B cell (primary cell): ENCODE results near the gene KLHL6. TPM values are rescaled to one million over a fixed set of nuclear protein-coding genes. Genes with fewer than 3 reads are reported as not detected.

Experiments
- ATAC-seq: fragments of 200-7000 bp; cut with Tn5 transposase; one replicate; pipeline ENCODE4 v1.10.0; 2021; ENCODE audit warnings: low read depth, mild to moderate bottlenecking, moderate number of reproducible peaks, moderate library complexity
- CTCF ChIA-PET: fragments of 350-600 bp; sonication (Branson Sonifier 250); formaldehyde crosslinking; loops from one replicate; lab custom pipeline; 2021; ENCODE audit warnings: antibody characterized with exemption, inconsistent platforms; lab: Charles Lee
- POLR2A ChIA-PET: fragments of 350-600 bp; sonication (Branson Sonifier 250); formaldehyde crosslinking; loops from one replicate; lab custom pipeline; 2021; ENCODE audit warnings: antibody characterized with exemption; lab: Charles Lee
- DNase-seq: peaks from one replicate; pipeline ENCODE4 v3.0.0; 2013
- H2AFZ ChIP-seq: 2 replicates; pipeline ENCODE4 v1.6.1; 2012; ENCODE audit warnings: mild to moderate bottlenecking, low read depth, low read length; ENCODE audit not compliant: insufficient read depth, poor library complexity, severe bottlenecking
- H3K27ac ChIP-seq, 2 donors: 1 replicate in 1 of 2; 2 replicates in 1 of 2; pipeline ENCODE4 v1.5.1; 2012 to 2013; ENCODE audit warnings: low read length in 2 of 2, mild to moderate bottlenecking in 2 of 2, moderate library complexity in 1 of 2
- H3K27me3 ChIP-seq, 4 experiments: fragments of 200-600 bp in 1 of 4; sonication (generic) in 1 of 4; replicated peaks in 1 of 4; 1 replicate in 2 of 4; 2 replicates in 2 of 4; pipeline versions ENCODE4 v1.6.1 to v1.7.0; 2013 to 2016; ENCODE audit warnings: low read length in 3 of 4, mild to moderate bottlenecking in 2 of 4, mixed read lengths in 1 of 4, moderate library complexity in 1 of 4; ENCODE audit not compliant: insufficient read depth in 4 of 4, control insufficient read depth in 3 of 4; ENCODE audit errors: control extremely low read depth in 1 of 4
- H3K36me3 ChIP-seq, 2 experiments: replicated peaks in 1 of 2; 1 replicate in 1 of 2; 2 replicates in 1 of 2; pipeline versions ENCODE4 v1.6.1 to v1.7.1; 2013; ENCODE audit warnings: low read length in 1 of 2; ENCODE audit not compliant: insufficient read depth in 2 of 2, control insufficient read depth in 1 of 2; ENCODE audit errors: control extremely low read depth in 1 of 2, extremely low read depth in 1 of 2
- H3K4me1 ChIP-seq, 2 donors: fragments of 200-600 bp in 1 of 2; sonication (generic) in 1 of 2; 1 replicate in 1 of 2; 2 replicates in 1 of 2; pipeline versions ENCODE4 v1.5.1 to v1.6.1; 2013 to 2017; ENCODE audit warnings: low read length in 2 of 2; ENCODE audit not compliant: control insufficient read depth in 2 of 2, insufficient read depth in 2 of 2
- H3K4me2 ChIP-seq: replicated peaks from 2 replicates; pipeline ENCODE3; 2012; ENCODE audit warnings: mild to moderate bottlenecking, low read depth, low read length; ENCODE audit not compliant: poor library complexity, severe bottlenecking
- H3K4me3 ChIP-seq, 5 experiments: fragments of 200-600 bp in 1 of 5; sonication (generic) in 1 of 5; 1 replicate in 3 of 5; 2 replicates in 2 of 5; pipeline versions ENCODE4 v1.5.1 to v1.7.0; 2011 to 2016; ENCODE audit warnings: low read length in 4 of 5, mild to moderate bottlenecking in 4 of 5, low read depth in 2 of 5, control low read depth in 1 of 5, moderate library complexity in 1 of 5; ENCODE audit not compliant: insufficient read depth in 1 of 5; ENCODE audit errors: control extremely low read depth in 1 of 5, extremely low read depth in 1 of 5
- H3K79me2 ChIP-seq: fragments of 200-600 bp; sonication (generic); one replicate; pipeline ENCODE4 v1.6.0; 2016; ENCODE audit warnings: low read length; ENCODE audit not compliant: control insufficient read depth, insufficient read depth
- H3K9ac ChIP-seq: fragments of 200-600 bp; sonication (generic); 2 replicates; pipeline ENCODE4 v1.6.1; 2017; ENCODE audit warnings: mild to moderate bottlenecking, low read length, moderate library complexity
- H3K9me3 ChIP-seq, 3 donors: one replicate each; pipeline versions ENCODE4 v1.6.1 to v1.7.1; 2013; ENCODE audit warnings: low read length in 2 of 3; ENCODE audit not compliant: control insufficient read depth in 2 of 3, insufficient read depth in 1 of 3; ENCODE audit errors: control extremely low read depth in 1 of 3
- H4K20me1 ChIP-seq: 2 replicates; pipeline ENCODE4 v1.6.0; 2012; ENCODE audit warnings: mild to moderate bottlenecking, low read length; ENCODE audit not compliant: insufficient read depth, control insufficient read depth, poor library complexity, severe bottlenecking
- H3K27ac Mint-ChIP-seq: one replicate; pipeline ENCODE4 v1.8.0; 2021; ENCODE audit warnings: mixed read lengths
- H3K27me3 Mint-ChIP-seq: one replicate; pipeline ENCODE4 v1.8.0; 2021; ENCODE audit warnings: mixed read lengths
- H3K4me1 Mint-ChIP-seq: one replicate; pipeline ENCODE4 v1.8.0; 2021; ENCODE audit warnings: mixed read lengths
- H3K4me3 Mint-ChIP-seq: one replicate; pipeline ENCODE4 v1.8.0; 2021; ENCODE audit warnings: mixed read lengths
- H3K9me3 Mint-ChIP-seq: one replicate; pipeline ENCODE4 v1.8.0; 2022; ENCODE audit warnings: mixed read lengths; ENCODE audit not compliant: insufficient read depth
- CTCF ChIP-seq: fragments of 200-600 bp; IDR thresholded peaks from one replicate; pipeline ENCODE4 v1.8.0; 2022; ENCODE audit warnings: antibody characterized with exemption, mild to moderate bottlenecking
- EZH2 ChIP-seq: IDR thresholded peaks from 2 replicates; pipeline ENCODE4 v1.6.1; 2012; ENCODE audit warnings: borderline replicate concordance, low read depth, mild to moderate bottlenecking, moderate library complexity, low read length; ENCODE audit not compliant: insufficient read depth, poor library complexity, severe bottlenecking
- WGBS: methylation state at CpG from one replicate; pipeline ENCODE4 v1.1.5; 2013; ENCODE audit warnings: missing lambda C conversion rate; ENCODE audit not compliant: insufficient coverage; 5-methylcytosine and 5-hydroxymethylcytosine counted together
- intact Hi-C: fragments of 100-400 bp; cut with micrococcal nuclease; formaldehyde crosslinking; loops from one replicate; pipeline ENCODE4 v1.10.0; 2022
- polyA plus RNA-seq: library from polyadenylated mRNA; depleted of rRNA; stranded (reverse); fragments of >200 nt; gene quantifications from 2 replicates; pipeline ENCODE4 v1.2.3, GENCODE V29; 2012
- total RNA-seq, 2 donors: library from RNA; stranded (reverse); fragments of 120-200 nt in 1 of 2; gene quantifications; 1 replicate in 1 of 2; 2 replicates in 1 of 2; pipeline versions ENCODE4 v1.2.3 to v1.2.4, GENCODE V29; 2013 to 2022

The KLHL6 gene
- total and polyA plus RNA-seq, 2 donors (not counting 1 experiment from before 2014, with no cell fraction given), result 29.6 to 69.7 TPM

GRCh38 chr3:183581496-183582155, 26.1 kb upstream of the KLHL6 start:
- ATAC-seq, result no peak
- TF ChIP-seq CTCF (no peak), EZH2 (no peak)
- Histone ChIP-seq H3K4me2 (no peak overlapping the region), H3K4me1 (peaks cover 8 to 46% of the 10 kb centered on the region in 2 donors), H3K27me3 (peaks cover 0 to 16% (median 2%) of the 10 kb centered on the region in 4 experiments), H3K4me3 (no peak overlapping the region), H3K27ac (no peak overlapping the region), H3K79me2 (no peaks in the 10 kb centered on the region), H3K9ac (no peak overlapping the region), H4K20me1 (no peaks in the 10 kb centered on the region), H2AFZ (no peak overlapping the region), H3K9me3 (no peaks in the 10 kb centered on the region), H3K36me3 (no peaks in the 10 kb centered on the region)
- intact Hi-C loops, result no loop called here
- peaks cover 51% of the 10 kb centered on the region for H3K4me1 Mint-ChIP-seq
- H3K9me3 Mint-ChIP-seq, result no peaks in the 10 kb centered on the region
- no peak overlapping the region for H3K27ac Mint-ChIP-seq
- DNase-seq, result no peak
- ChIA-PET CTCF (interaction anchor here (0.7 to 1.8 kb wide), 4 partner anchors 10 to 15 kb away, joined by 3 to 8 read pairs (median 4); no protein-coding TSS in a partner anchor), POLR2A (interaction anchor here (0.7 to 1.3 kb wide), 2 partner anchors 11 to 54 kb away, joined by 3 read pairs; no protein-coding TSS in a partner anchor)
- H3K4me3 Mint-ChIP-seq, result no peak overlapping the region
- H3K27me3 Mint-ChIP-seq, result peaks cover 8% of the 10 kb centered on the region
- 100% methylated on average over 1 of the region's 3 CpGs for WGBS
